CD4-positive, alpha-beta T cell (primary cell): ENCODE results near the gene GARIN5B. TPM values are rescaled to one million over a fixed set of nuclear protein-coding genes. Genes with fewer than 3 reads are reported as not detected.
A peak's percentile ranks its signal among the peaks of the same experiment; 100 is the strongest.

Experiments used
- ATAC-seq: fragments of 200-7000 bp; cut with Tn5 transposase; one replicate; pipeline ENCODE4 v1.10.0; 2022; ENCODE audit warnings: mild to moderate bottlenecking; ENCODE audit not compliant: poor library complexity
- CTCF ChIA-PET: fragments of 350-600 bp; sonication (Branson Sonifier 250); formaldehyde crosslinking; loops from one replicate; lab custom pipeline; 2021; ENCODE audit warnings: antibody characterized with exemption, inconsistent platforms; lab: Charles Lee
- POLR2A ChIA-PET: fragments of 350-600 bp; sonication (Branson Sonifier 250); formaldehyde crosslinking; loops from one replicate; lab custom pipeline; 2021; ENCODE audit warnings: antibody characterized with exemption, inconsistent platforms; lab: Charles Lee
- DNase-seq, 14 experiments: peaks; one replicate each; pipeline ENCODE4 v3.0.0-alpha.2; 2013 to 2020; ENCODE audit warnings: mixed read lengths in 2 of 14
- H3K27ac ChIP-seq, 2 donors: one replicate each; pipeline versions ENCODE4 v1.5.1 to v1.7.0; 2013; ENCODE audit warnings: low read length in 2 of 2, low read depth in 1 of 2, mild to moderate bottlenecking in 1 of 2
- H3K27me3 ChIP-seq, 2 experiments: 1 replicate in 1 of 2; 2 replicates in 1 of 2; pipeline versions ENCODE4 v1.6.1 to v1.7.0; 2013; ENCODE audit warnings: low read length in 2 of 2, control low read depth in 1 of 2, mild to moderate bottlenecking in 1 of 2, moderate library complexity in 1 of 2; ENCODE audit not compliant: insufficient read depth in 2 of 2, control insufficient read depth in 1 of 2
- H3K36me3 ChIP-seq: one replicate; pipeline ENCODE4 v1.6.1; 2013; ENCODE audit warnings: low read length, control low read depth; ENCODE audit not compliant: insufficient read depth
- H3K4me1 ChIP-seq: one replicate; pipeline ENCODE4 v1.6.1; 2013; ENCODE audit warnings: low read length, control low read depth; ENCODE audit not compliant: insufficient read depth
- H3K4me3 ChIP-seq: one replicate; pipeline ENCODE4 v1.5.1; 2013; ENCODE audit warnings: mild to moderate bottlenecking, low read length, moderate library complexity
- H3K9me3 ChIP-seq, 2 experiments: 1 replicate in 1 of 2; 2 replicates in 1 of 2; pipeline versions ENCODE4 v1.6.1 to v1.7.0; 2013; ENCODE audit warnings: low read length in 2 of 2, mild to moderate bottlenecking in 2 of 2, control low read depth in 1 of 2, moderate library complexity in 1 of 2; ENCODE audit not compliant: control insufficient read depth in 1 of 2, insufficient read depth in 1 of 2
- H3K27ac Mint-ChIP-seq: one replicate; pipeline ENCODE4 v1.8.0; 2020; ENCODE audit warnings: mixed read lengths
- H3K27me3 Mint-ChIP-seq: one replicate; pipeline ENCODE4 v1.8.0; 2021; ENCODE audit warnings: mixed read lengths
- H3K36me3 Mint-ChIP-seq: one replicate; pipeline ENCODE4 v1.8.0; 2021; ENCODE audit warnings: low read depth, mixed read lengths
- H3K4me1 Mint-ChIP-seq: one replicate; pipeline ENCODE4 v1.8.0; 2021; ENCODE audit warnings: low read depth, mixed read lengths
- H3K4me3 Mint-ChIP-seq: one replicate; pipeline ENCODE4 v1.8.0; 2020; ENCODE audit warnings: mild to moderate bottlenecking, mixed read lengths
- H3K9me3 Mint-ChIP-seq: one replicate; pipeline ENCODE4 v1.8.0; 2020; ENCODE audit warnings: mixed read lengths
- CTCF ChIP-seq: fragments of 200-600 bp; IDR thresholded peaks from one replicate; pipeline ENCODE4 v1.8.0; 2022; ENCODE audit warnings: antibody characterized with exemption, mild to moderate bottlenecking
- intact Hi-C, 2 experiments: fragments of 100-400 bp; cut with DNase I in 1 of 2; cut with micrococcal nuclease in 1 of 2; formaldehyde crosslinking; loops; one replicate each; pipeline versions ENCODE4 v1.15.1 to v1.9.0; 2023 to 2025; cut with DNase I, micrococcal nuclease
- total RNA-seq, 174 experiments: library from RNA in 2 of 174; stranded (reverse) in 2 of 174; gene quantifications; one replicate each; pipeline ENCODE4 v1.2.3 and lab custom pipeline; 2021 to 2026

The GARIN5B gene
- total RNA-seq, 2 experiments from 2014 or later = 0.08 TPM; not detected in 1

GRCh38 chr19:55406826-55407549 is 43.9 kb upstream of the GARIN5B start:
- ATAC-seq = no peak
- H3K9me3 ChIP-seq = peaks cover 0 to 3% of the 10 kb centered on the region in 2 experiments
- intact Hi-C loops = loop anchor here in 1 of 2 experiments (1.0 to 10.0 kb wide), 6 partner anchors 21 to 228 kb away; partner anchors contain the start of genes C19orf85, ISOC2, KMT5C and PPP6R1
- H3K27ac Mint-ChIP-seq = peak overlapping the region; percentile 99
- ChIA-PET POLR2A (interaction anchor here (0.6 to 2.7 kb wide), 23 partner anchors 8 to 1270 kb away, joined by 3 to 45 read pairs (median 8); partner anchors contain the start of genes FIZ1, ISOC2, KMT5C and PPP6R1), CTCF (interaction anchor here (1.2 kb wide), 1 partner anchor 246 kb away, joined by 3 read pairs; no protein-coding TSS in a partner anchor)
- peaks cover 34% of the 10 kb centered on the region for H3K4me1 ChIP-seq
- peak overlapping the region; percentile 94 for H3K4me3 Mint-ChIP-seq
- TF ChIP-seq CTCF = no peak
- peak overlapping the region; percentile 20 to 96 for H3K27ac ChIP-seq
- H3K36me3 ChIP-seq = peaks cover 31% of the 10 kb centered on the region
- peak overlapping the region; percentile 61 for H3K4me3 ChIP-seq
- H3K9me3 Mint-ChIP-seq = no peaks in the 10 kb centered on the region
- H3K36me3 Mint-ChIP-seq = peaks cover 57% of the 10 kb centered on the region
- H3K27me3 Mint-ChIP-seq = no peaks in the 10 kb centered on the region
- peak in 10 of 14 experiments; percentile 11 to 57 (median 24) for DNase-seq
- H3K4me1 Mint-ChIP-seq = peaks cover 29% of the 10 kb centered on the region
- no peaks in the 10 kb centered on the region for H3K27me3 ChIP-seq

- no peak overlapping the region for H3K27ac ChIP-seq
- DNase-seq = peak in 1 of 14 experiments; percentile 38
- peaks cover 35% of the 10 kb centered on the region for H3K36me3 ChIP-seq
- Mint-ChIP-seq H3K4me3 (peak overlapping the region; percentile 94), H3K27me3 (no peaks in the 10 kb centered on the region), H3K4me1 (peaks cover 29% of the 10 kb centered on the region), H3K36me3 (peaks cover 60% of the 10 kb centered on the region), H3K27ac (peak overlapping the region; percentile 99), H3K9me3 (no peaks in the 10 kb centered on the region)
- H3K4me1 ChIP-seq = peaks cover 34% of the 10 kb centered on the region
- TF ChIP-seq CTCF = no peak
- ChIA-PET POLR2A (interaction anchor here (1.0 to 2.3 kb wide), 8 partner anchors 12 to 152 kb away, joined by 3 to 45 read pairs (median 11); partner anchors contain the start of genes KMT5C, PPP6R1, RPL28 and TMEM238), CTCF (interaction anchor here (0.6 kb wide), 1 partner anchor 11 kb away, joined by 3 read pairs; no protein-coding TSS in a partner anchor)
- intact Hi-C loops = loop anchor here in 1 of 2 experiments (1.0 to 10.0 kb wide), 6 partner anchors 20 to 229 kb away; partner anchors contain the start of genes C19orf85, ISOC2, KMT5C and PPP6R1
- no peak for ATAC-seq
- H3K9me3 ChIP-seq = peaks cover 0 to 3% of the 10 kb centered on the region in 2 experiments
- H3K27me3 ChIP-seq = no peaks in the 10 kb centered on the region
- peak overlapping the region; percentile 61 for H3K4me3 ChIP-seq
These were observed 43.2 kb upstream of the GARIN5B start for GRCh38 chr19:55406091-55406825.

- Histone ChIP-seq H3K27ac (no peak overlapping the region), H3K4me3 (no peak overlapping the region), H3K4me1 (peaks cover 34% of the 10 kb centered on the region), H3K36me3 (peaks cover 39% of the 10 kb centered on the region), H3K9me3 (peaks cover 0 to 3% of the 10 kb centered on the region in 2 experiments), H3K27me3 (no peaks in the 10 kb centered on the region)
- Mint-ChIP-seq H3K27ac (peak overlapping the region; percentile 99), H3K4me1 (peaks cover 29% of the 10 kb centered on the region), H3K4me3 (peak overlapping the region; percentile 94), H3K36me3 (peaks cover 65% of the 10 kb centered on the region), H3K9me3 (no peaks in the 10 kb centered on the region), H3K27me3 (no peaks in the 10 kb centered on the region)
- intact Hi-C loops = loop anchor here in 1 of 2 experiments (1.0 to 10.0 kb wide), 6 partner anchors 19 to 229 kb away; partner anchors contain the start of genes C19orf85, ISOC2, KMT5C and PPP6R1
- no peak for TF ChIP-seq CTCF
- no peak for DNase-seq
- CTCF ChIA-PET = interaction anchor here (0.6 kb wide), 1 partner anchor 11 kb away, joined by 3 read pairs; no protein-coding TSS in a partner anchor
- no peak for ATAC-seq
- POLR2A ChIA-PET = interaction anchor here (1.0 to 2.3 kb wide), 3 partner anchors 66 to 146 kb away, joined by 3 to 19 read pairs (median 4); partner anchors contain the start of genes KMT5C and ZNF628
These were observed 42.6 kb upstream of the GARIN5B start for GRCh38 chr19:55405638-55406037.
